ENCODE measurements around the gene KRT12. TPM values are rescaled to one million over a fixed set of nuclear protein-coding genes. Genes with fewer than 3 reads are reported as not detected.

The KRT12 gene
- total and polyA plus RNA-seq, 9 of the 15 experiments (the other 6 are each of a cell fraction or from before 2014, with no cell fraction given): 0.18 to 7.0 (median 2.2) TPM

GRCh38 chr17:40828454-40829044 lies 38.5 kb downstream of the KRT12 start (continued):
- TF ChIP-seq CSDE1 (IDR thresholded peaks at IDR 0.05): no peak
- no peak for TF ChIP-seq MTA3 (IDR thresholded peaks at IDR 0.05; ENCODE audit: borderline replicate concordance)
- TF ChIP-seq HDAC6 (IDR thresholded peaks at IDR 0.05; ENCODE audit: low read depth, low read length): no peak
- TF ChIP-seq ARHGAP35 (IDR thresholded peaks at IDR 0.05; ENCODE audit: partially characterized antibody): no peak
- TF ChIP-seq ZNF316 (IDR thresholded peaks at IDR 0.05): no peak
- TF ChIP-seq ZNF431 (CRISPR knock-in tag; IDR thresholded peaks at IDR 0.05): no peak
- no peak for TF ChIP-seq GTF2E2 (tag; IDR thresholded peaks at IDR 0.05)
- no peak for TF ChIP-seq ZNF24 (IDR thresholded peaks at IDR 0.05)

DNA sequence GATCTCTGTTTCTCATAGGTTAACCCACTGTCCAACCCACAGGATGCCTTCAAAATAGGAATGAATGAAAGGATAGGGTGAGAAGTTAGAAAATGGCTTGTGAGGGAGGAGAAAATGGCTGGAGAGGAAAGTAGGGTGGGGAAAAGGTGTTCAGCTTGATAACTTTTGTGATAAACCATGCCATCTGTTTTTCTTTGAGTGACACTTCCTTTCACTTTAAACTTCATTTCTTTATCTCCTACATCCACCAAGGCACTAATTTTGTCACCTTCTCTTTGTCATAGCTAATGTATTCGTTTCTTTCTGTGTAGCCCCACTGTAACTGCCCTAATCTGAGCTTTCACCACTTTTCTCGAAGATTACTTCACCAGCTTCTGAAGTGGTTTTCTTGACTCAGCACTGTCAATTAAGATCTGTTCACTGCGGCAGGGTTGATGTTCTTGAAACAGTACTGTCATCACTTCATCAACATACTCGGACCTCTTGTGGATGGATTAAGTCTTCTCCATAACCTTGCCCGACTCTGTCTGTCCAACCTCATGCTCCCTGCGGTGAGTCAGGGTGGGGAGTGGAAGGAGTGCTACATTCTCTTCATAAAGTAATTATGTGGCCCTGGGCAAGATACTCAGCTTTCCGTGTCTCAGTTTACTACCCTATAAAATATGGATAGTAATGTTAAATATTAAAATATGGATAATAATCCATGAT lies 39.1 kb downstream of the KRT12 start:
- Histone ChIP-seq H2AFZ (ENCODE audit: low read depth, low read length) (peak overlapping the region; percentile 35), H3K27ac (ENCODE audit: extremely low read depth, low read depth, low read length) (peak overlapping the region; percentile 88), H3K9me1 (ENCODE audit: control insufficient read depth, insufficient read depth, low read length) (no peaks in the 10 kb centered on the region), H3K4me1 (replicated peaks in 1 of 2; ENCODE audit: control insufficient read depth in 2 of 2, insufficient read depth in 2 of 2, low read length in 2 of 2) (peaks cover 22 to 45% of the 10 kb centered on the region in 2 experiments), H3K9ac (ENCODE audit: insufficient read depth in 1 of 2, low read depth in 2 of 2, low read length in 2 of 2) (peak overlapping the region in 1 of 2 experiments; percentile 88; a peak in 2 of 4 replicates), H3K36me3 (ENCODE audit: control insufficient read depth, insufficient read depth, low read length) (peaks cover 9% of the 10 kb centered on the region; the same call in 2 of the 3 replicates), H3K4me2 (ENCODE audit: insufficient read depth, low read length) (peak overlapping the region; percentile 81), H3K79me2 (ENCODE audit: control insufficient read depth, insufficient read depth, low read length) (peaks cover 68% of the 10 kb centered on the region), H3K4me3 (peak overlapping the region; percentile 27), H4K20me1 (replicated peaks; ENCODE audit: control insufficient read depth, insufficient read depth, low read length) (no peaks in the 10 kb centered on the region), H3K27me3 (ENCODE audit: control insufficient read depth in 2 of 2, insufficient read depth in 2 of 2, low read length in 2 of 2) (no peaks in the 10 kb centered on the region), H3K9me3 (replicated peaks; ENCODE audit: control insufficient read depth, insufficient read depth, low read depth, low read length) (no peaks in the 10 kb centered on the region)
- ChIA-PET POLR2A (interaction anchor here (0.6 to 1.7 kb wide), 8 partner anchors 9 to 1461 kb away, joined by 3 to 14 read pairs (median 4); no protein-coding TSS in a partner anchor), CTCF (ENCODE audit: low intra/inter-chr PET ratio) (no interaction called here)
- intact Hi-C loops (cut with micrococcal nuclease): loop anchor here (1.0 kb wide), 1 partner anchor 8 kb away; no protein-coding TSS in a partner anchor
- in situ Hi-C loops (cut with MboI): no loop called here
- peak; percentile 99 for FAIRE-seq
- no TSS peak for BruUV-seq (replicated peaks)
- peak; percentile 96 for ATAC-seq
- DNase-seq (ENCODE audit: extremely low read depth in 1 of 4, low spot score in 3 of 4): peak; percentile 79 to 95 (median 84)
- 0% methylated on average over 7 of the region's 7 CpGs for WGBS (ENCODE audit: insufficient coverage, low coverage, missing lambda C conversion rate)
- TF ChIP-seq STAT5B (CRISPR knock-in tag; IDR thresholded peaks at IDR 0.05) (no peak), ZNF764 (CRISPR knock-in tag; IDR thresholded peaks at IDR 0.05; ENCODE audit: low read depth) (no peak), CHCHD3 (CRISPR knock-in tag; IDR thresholded peaks at IDR 0.05) (no peak), RBM15 (IDR thresholded peaks at IDR 0.05; ENCODE audit: insufficient read depth, low read length) (no peak), ZNF445 (CRISPR knock-in tag; IDR thresholded peaks at IDR 0.05; ENCODE audit: low read depth) (no peak), L3MBTL2 (IDR thresholded peaks at IDR 0.05) (peak; percentile 80), NONO (IDR thresholded peaks at IDR 0.05; ENCODE audit: low read depth in 2 of 2, low read length in 1 of 2) (no peak), ZBTB17 (CRISPR knock-in tag; IDR thresholded peaks at IDR 0.05) (no peak), HDGF (IDR thresholded peaks at IDR 0.05) (no peak), ZBTB1 (CRISPR knock-in tag; IDR thresholded peaks at IDR 0.05; ENCODE audit: borderline replicate concordance, low read depth) (no peak), PHB2 (IDR thresholded peaks at IDR 0.05; ENCODE audit: low read depth) (peak; percentile 95)
- TF ChIP-seq, protein P1, sequence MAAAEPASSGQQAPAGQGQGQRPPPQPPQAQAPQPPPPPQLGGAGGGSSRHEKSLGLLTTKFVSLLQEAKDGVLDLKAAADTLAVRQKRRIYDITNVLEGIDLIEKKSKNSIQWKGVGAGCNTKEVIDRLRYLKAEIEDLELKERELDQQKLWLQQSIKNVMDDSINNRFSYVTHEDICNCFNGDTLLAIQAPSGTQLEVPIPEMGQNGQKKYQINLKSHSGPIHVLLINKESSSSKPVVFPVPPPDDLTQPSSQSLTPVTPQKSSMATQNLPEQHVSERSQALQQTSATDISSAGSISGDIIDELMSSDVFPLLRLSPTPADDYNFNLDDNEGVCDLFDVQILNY (CRISPR knock-in tag; IDR thresholded peaks at IDR 0.05): no peak
- TF ChIP-seq, protein P2, sequence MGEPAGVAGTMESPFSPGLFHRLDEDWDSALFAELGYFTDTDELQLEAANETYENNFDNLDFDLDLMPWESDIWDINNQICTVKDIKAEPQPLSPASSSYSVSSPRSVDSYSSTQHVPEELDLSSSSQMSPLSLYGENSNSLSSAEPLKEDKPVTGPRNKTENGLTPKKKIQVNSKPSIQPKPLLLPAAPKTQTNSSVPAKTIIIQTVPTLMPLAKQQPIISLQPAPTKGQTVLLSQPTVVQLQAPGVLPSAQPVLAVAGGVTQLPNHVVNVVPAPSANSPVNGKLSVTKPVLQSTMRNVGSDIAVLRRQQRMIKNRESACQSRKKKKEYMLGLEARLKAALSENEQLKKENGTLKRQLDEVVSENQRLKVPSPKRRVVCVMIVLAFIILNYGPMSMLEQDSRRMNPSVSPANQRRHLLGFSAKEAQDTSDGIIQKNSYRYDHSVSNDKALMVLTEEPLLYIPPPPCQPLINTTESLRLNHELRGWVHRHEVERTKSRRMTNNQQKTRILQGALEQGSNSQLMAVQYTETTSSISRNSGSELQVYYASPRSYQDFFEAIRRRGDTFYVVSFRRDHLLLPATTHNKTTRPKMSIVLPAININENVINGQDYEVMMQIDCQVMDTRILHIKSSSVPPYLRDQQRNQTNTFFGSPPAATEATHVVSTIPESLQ (CRISPR knock-in tag; IDR thresholded peaks at IDR 0.05): no peak
